Caki2 (cell line): ENCODE data around the gene CD4. TPM values are rescaled to one million over a fixed set of nuclear protein-coding genes. Genes with fewer than 3 reads are reported as not detected.

Source experiments
- DNase-seq: peaks from one replicate; pipeline ENCODE4 v3.0.0-alpha.2; 2015; ENCODE audit warnings: low read depth
- in situ Hi-C: cut with HindIII; loops from 2 replicates; pipeline ENCODE4 v1.10.0; 2016; ENCODE audit warnings: low sequenced_read_pairs, low pct_unique_long_range_greater_than_20kb, mixed read lengths
- total RNA-seq: library from RNA; depleted of rRNA; stranded (reverse); fragments of >200 nt; shearing (Covaris generic); gene quantifications from 2 replicates; pipeline ENCODE4 v1.2.3, GENCODE V29; 2014; ENCODE audit warnings: low replicate concordance

The CD4 gene
- total RNA-seq, 1 experiment from 2014 or later = not detected

DNA sequence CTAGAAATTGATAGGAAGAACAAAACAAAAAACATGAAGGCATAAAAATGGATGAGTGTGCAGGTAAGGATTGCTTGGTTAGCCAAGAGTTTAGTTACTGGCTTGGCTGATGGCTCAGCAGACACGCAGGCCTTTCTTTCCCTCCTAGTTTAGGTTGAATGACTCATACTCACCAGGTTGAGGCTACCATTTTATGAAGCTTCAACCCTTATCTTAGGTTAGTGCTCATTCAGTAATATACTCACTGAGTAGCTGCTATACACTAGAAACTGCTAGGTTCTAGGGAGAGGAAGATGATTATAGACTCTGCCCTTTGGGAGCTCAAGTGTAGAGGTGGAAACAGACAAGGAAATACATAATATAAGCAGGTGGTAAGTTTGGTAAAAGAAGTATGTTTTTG, 44.9 kb downstream of the CD4 start:
- DNase-seq = peak; percentile 61
- in situ Hi-C loops = no loop called here

DNA sequence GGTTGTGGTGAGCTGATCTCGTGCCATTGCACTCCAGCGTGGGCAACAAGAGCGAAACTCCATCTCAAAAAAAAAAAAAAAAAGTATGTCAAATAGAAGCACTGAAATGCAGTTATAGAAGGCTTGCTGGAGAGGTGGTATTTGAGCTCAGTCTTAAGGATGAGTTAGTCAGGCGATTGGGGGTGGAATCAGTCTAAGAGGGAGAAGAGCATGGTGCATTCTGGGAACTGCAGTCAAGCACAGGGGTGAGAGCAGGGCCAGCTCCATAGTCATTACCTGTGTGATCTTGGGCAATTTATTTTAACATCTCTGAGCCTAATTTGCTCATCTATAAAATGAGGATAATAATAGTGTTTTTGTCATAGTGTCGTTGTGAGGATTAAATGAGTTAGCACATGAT, 45.5 kb downstream of the CD4 start:
- in situ Hi-C loops = no loop called here
- no peak for DNase-seq

DNA sequence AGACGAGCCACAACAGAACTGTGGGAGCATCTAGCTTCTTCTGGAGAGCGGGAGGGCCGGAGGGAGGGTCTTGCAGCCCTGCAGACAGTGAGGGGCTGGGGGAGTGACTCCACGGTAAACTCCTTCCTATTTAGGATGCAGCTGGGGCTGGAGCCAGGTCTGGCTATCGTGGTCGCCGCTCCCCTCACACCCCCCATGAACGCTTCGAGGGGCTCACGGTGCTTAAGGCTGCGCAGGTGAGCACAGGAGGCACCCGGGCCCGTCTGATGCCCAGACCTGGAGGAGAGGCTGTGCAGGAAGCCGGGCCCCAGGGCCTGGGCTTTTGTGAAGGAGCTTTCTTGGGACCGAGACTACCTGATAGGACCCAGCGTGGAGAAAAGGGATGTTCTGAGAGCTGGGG, 47.5 kb downstream of the CD4 start:
- no peak for DNase-seq
- in situ Hi-C loops = no loop called here

DNA sequence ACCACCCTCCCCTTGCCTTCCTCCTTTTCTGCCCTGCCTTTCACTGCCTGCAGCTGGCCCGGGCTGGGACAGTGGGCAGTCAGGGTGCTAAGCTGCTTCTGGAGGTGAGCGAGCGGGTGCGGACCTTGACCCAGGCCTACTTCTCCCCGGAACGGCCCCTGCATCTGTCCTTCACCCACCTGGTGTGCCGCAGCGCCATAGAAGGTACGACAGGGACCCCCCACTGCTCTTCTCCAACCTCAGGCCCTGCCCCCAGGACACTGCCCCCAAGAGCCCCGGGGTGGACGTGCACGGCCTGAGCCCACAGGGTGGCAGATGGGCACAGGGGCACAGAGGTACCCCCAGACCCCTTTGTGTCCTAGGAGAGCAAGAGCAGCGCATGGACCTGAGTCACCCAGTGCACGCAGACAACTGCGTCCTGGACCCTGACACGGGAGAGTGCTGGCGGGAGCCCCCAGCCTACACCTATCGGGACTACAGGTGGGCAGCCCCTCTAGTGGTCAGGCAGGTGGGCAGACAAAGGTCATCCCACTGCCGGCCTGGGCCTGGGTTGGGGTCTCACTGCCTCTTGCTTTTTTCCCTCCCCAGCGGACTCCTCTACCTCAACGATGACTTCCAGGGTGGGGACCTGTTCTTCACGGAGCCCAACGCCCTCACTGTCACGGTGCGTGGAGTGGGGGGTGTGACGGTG, 48.2 kb downstream of the CD4 start:
- in situ Hi-C loops = no loop called here
- DNase-seq = no peak

DNA sequence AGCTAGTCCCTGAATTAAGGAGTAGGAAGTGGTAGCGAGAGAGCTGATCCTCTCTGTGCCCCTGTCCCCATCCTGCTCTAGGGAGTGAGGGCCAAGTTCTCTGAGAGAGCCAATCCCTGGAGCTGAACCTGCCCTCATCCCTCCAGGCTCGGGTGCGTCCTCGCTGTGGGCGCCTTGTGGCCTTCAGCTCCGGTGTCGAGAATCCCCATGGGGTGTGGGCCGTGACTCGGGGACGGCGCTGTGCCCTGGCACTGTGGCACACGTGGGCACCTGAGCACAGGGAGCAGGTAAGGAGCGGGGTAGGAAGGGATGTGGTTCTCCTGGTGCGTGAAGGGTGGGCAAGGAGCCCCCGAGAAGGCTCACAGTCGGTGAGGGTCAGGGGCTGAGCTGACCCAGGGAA, 49.5 kb downstream of the CD4 start:
- in situ Hi-C loops = no loop called here
- DNase-seq = no peak

DNA sequence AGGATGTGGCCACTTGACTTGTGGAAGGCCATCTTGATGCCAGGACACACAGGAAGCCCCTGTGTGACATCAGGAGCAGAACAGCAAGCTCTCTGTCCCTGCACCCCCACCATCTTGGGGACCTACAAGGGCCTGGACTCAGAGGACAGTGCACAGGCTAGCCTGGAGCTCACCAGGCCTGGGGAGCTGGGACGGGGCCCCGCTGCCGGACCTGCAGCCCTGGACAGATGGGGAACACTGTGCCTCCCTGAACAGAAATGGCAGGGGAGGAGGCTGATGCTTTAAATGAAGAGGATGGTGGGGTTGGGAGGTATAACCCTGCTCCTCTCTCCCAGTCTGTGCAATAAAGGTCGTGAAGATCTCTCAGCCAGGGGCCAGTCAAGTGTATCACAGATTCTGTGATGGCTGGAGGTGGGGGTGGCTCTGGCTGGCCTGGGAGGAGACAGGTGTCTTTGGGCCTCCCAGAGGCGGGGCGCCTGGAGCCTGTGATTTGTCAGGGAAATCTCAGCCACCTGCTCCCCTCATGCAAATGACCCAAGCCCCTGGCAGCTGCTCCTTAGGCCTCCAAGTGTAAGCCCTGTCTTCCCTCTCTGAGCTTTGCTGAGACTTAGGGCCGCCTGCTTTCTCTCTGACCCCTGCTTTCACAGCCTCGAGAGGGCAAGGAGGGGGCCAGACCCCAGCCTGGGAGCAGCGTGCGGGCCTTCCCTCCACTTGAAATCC, 50.3 kb downstream of the CD4 start:
- DNase-seq = no peak
- in situ Hi-C loops = no loop called here

DNA sequence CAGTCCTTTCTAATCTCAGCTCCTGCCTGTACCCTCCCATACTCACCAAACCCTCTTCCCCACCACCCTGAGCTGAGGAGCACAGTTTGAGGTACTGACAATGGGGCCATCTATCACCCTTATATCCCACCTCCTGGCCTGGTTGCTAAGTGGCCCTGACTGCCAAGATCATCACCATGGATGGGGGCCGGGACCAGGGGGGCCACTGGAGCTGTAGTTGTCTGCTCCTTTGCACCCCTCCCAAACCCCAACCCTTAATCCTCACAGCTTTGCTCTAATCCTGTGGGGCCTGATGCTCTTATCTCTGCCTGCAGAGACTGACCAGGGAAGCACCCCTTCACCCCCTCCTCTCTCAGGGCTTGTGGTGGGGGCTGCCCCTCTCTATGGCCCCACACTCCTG, 51.0 kb downstream of the CD4 start:
- in situ Hi-C loops = no loop called here
- DNase-seq = no peak

DNA sequence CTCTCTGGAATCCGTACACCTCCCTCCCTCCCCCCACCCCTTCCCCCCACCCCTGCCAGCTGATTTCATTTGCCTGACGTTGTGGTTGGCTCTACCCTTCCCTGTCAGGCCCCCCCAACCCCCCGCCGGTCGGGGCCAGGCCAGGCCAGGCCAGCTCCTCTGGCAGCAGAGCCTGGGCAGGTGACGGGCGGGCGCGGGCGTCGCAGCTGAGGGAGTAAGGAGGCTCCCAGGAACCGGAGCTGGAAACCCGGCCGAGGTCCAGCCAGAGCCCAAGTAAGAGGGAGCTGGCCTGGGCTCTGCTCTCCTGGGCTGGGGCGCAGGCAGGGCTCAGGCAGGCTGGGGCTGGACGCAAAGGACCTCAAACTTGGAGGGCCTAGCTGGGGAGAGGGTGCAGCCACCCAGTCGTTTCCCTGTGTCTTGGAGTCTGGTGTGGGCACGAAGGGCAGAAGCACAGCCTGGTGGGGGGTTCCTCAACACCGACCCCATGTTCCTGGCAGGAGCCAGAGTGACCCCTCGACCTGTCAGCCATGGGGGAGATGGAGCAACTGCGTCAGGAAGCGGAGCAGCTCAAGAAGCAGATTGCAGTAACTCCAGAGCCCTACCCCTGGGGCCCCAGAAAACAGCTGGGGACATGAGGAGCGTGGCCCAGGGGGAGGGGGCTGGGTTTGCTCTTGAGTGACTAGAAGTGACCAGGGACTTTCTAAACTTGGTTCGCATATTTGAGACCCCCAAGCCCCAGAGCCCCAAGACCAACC, 51.6 kb downstream of the CD4 start, which contains the start of gene GNB3:
TSS of gene GNB3 (plus strand) at position 165 of the 755 bp plus-strand sequence. CDS start at position 528, 363 bp downstream.
- in situ Hi-C loops = no loop called here
- no peak for DNase-seq

DNA sequence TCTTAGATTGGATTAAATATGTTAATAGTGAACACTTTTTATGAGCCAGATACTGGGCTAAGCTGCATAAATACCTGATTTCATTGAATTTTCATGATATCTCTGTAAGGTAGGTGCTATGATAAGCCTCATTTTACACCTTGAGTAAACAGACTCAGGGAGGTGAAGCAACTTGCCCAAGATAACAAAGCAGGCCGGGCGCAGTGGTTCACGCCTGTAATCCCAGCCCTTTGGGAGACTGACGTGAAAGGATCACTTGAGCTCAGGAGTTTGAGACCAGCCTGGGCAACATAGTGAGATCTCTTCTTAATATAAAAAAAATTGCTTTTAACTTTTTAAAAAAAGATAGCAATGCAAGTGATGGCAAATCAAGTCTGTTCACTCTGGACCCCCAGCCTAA, 52.7 kb downstream of the CD4 start:
- in situ Hi-C loops = no loop called here
- DNase-seq = no peak

DNA sequence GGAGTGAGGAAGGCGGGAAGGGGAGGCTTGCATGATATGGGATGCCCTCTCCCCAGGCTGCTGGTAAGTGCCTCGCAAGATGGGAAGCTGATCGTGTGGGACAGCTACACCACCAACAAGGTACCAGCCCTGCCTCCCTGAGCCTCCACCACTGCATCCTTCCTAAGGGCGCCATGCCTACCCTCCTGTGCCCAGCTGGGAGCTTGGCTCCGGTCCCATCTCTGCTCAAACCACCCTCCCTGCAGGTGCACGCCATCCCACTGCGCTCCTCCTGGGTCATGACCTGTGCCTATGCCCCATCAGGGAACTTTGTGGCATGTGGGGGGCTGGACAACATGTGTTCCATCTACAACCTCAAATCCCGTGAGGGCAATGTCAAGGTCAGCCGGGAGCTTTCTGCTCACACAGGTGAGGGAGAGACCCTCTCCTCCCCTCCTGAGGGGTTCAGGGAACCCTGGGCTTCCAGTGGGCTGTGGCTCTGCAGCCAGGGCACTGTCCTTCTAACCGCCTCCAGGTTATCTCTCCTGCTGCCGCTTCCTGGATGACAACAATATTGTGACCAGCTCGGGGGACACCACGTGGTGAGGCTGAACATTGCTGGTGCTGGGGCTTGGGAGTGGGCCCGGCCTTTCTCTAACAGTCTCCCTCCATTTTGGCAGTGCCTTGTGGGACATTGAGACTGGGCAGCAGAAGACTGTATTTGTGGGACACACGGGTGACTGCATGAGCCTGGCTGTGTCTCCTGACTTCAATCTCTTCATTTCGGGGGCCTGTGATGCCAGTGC, 54.0 kb downstream of the CD4 start:
- in situ Hi-C loops = no loop called here
- DNase-seq = no peak

DNA sequence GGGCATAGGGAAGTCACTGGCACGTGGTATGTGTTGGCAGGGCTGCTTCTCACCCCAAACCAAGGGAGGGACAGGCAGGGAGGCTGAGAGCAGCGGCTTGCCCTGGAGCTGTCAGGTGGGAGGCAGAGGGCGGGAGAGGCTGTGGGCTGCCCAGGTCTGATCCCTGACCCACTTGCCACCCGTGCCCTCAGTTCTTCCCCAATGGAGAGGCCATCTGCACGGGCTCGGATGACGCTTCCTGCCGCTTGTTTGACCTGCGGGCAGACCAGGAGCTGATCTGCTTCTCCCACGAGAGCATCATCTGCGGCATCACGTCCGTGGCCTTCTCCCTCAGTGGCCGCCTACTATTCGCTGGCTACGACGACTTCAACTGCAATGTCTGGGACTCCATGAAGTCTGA, 56.1 kb downstream of the CD4 start:
- in situ Hi-C loops = no loop called here
- no peak for DNase-seq

DNA sequence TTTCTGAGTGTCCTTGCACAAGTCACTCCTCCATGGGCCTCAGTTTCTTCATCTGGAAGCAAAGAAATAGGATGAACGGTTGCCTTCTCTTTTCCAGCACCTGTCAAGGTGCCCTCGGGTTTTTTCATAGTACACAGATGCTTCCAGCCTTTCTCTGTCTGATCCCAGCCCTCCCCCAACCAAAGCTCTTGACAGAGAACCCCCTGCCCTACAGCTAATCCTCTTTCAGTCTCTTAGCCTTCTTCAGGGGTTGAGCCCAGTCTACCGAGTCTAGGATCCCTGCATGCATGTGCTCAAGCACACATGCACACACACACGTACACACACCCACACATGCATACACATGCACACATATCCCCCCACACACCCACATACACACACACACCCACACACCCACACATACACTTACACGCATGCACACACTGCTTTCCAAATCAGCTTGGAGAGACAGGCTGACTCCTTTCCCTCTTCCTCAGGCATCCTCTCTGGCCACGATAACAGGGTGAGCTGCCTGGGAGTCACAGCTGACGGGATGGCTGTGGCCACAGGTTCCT, 57.1 kb downstream of the CD4 start:
- DNase-seq = no peak
- in situ Hi-C loops = no loop called here

DNA sequence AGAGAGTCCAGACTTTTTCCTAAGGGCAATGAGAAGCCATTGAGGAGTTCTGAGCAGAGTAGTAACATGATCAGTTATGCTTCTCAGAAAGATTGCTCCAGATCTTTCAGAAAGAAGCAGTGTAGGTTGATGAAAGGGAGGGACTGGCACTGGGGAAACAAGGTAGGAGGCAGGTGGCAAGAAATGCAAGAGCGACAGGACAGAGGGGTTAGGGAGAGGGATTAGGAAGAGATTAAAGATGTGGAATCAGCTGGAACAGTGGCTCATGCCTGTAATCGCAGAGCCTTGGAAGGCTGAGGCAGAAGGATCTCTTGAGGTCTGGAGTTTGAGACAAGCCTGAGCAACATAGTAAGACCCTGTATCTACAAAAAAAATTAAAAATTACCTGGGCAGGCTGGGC, 58.3 kb downstream of the CD4 start:
- in situ Hi-C loops = no loop called here
- DNase-seq = no peak

DNA sequence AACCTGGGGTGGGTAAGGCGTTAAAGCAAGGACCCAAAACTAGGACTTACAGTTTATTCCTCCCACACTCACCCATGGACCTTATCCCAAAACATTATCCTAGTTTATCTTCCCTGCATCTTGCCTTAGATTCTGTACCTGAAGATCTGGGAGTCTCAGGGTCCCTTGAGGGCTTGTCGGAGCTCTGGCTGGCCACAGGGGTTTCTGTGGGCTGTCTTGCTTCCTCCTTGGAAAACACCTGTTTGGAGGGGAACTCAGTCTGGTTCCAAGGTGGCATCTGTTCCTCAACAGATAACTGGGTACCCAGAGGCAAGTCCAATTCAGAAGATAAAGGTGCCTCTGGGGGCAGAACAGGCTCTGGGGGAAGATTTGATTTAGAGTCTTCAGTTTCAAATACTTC, 60.1 kb downstream of the CD4 start:
- in situ Hi-C loops = no loop called here
- no peak for DNase-seq

DNA sequence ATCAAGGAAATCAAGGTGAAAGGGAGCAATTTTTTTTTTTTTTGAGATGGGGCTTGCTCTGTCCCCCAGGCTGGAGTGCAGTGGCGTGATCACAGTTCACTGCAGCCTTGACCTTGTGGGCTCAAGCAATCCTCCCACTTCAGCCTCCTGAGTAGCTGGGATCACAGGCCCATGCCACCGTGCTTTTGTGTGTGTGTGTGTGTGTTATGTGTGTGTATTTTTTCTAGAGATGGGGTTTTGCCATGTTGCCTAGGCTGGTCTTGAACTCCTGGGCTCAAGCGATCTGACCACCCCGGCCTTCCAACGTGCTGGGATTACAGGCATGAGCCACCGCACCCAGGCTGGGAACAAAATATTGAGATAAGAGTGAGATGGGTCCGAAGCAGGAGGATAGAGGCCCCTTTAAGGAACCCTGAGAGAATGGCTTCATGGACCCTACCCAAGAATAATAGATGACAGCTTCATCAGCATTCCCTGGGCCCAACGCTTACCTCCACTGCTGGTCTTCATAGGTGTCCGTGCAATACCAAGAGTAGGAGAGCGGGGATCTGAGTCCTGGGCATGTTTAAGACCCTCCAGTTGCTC, 60.7 kb downstream of the CD4 start:
- in situ Hi-C loops = no loop called here
- DNase-seq = no peak

DNA sequence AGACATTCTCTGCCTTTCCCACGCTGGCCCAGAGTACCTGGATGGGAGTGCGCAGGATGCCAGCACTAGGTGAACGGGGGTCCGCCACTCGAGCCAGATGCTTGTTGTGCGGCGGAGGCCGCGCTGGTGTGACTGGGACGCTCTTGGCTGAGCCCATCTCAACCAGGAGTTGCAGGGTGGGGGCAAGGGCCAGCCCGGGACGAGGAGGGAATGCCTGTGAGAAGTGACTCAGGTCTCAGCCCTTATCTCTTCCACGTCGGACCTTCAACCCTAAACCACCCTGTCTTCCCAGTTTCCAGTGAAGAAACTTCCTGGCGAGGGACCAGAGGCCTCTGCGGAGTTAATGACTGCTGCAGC, 61.4 kb downstream of the CD4 start:
- in situ Hi-C loops = no loop called here
- DNase-seq = no peak

DNA sequence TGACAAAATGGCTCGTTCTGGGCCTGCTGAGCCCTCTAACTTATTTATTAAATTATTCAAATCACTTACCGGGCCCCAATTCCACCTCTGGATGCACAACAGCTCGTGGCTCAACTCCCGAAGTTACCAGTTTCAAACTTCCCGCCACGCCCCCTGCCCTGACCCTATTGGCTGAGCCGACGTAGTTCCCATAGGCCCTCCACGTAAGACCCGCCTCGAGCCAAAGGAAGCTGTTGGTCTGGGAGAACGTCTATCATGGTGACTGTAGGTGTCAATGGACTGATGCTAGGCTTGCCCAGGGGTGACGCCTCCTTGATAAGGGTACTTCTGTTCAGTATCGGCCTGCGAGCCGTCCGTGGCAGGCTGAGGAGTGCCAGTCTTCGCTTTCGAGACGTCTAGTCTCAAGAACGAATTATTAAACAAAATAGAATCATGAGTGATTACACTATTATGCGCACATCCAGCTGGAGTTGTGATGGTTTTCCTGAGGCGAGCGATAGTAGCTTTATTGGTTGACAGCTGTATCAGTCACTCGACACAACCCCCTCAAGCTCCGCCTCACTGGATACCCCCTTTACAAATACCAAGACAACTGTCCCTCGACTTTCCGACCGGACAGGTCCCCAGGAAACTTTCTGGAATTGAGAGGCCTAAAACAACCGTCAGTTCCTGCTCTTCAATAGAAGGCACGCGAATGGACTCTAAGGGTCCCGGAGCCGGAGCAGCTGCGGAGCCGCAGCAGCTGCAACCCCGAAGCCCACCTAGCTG, 62.0 kb downstream of the CD4 start, which contains the start of gene CDCA3:
TSS of gene CDCA3 (minus strand) at position 134 of the 768 bp plus-strand sequence. CDS start 334 bp downstream, outside the sequence.
- DNase-seq = peak; percentile 96
- in situ Hi-C loops = no loop called here
